NT2/D1 (cell line): ENCODE results near the gene BPGM.

Source experiments
- SUZ12 ChIP-seq: IDR thresholded peaks from 2 replicates; pipeline ENCODE4 v1.6.1; 2011; ENCODE audit not compliant: insufficient read length, insufficient read depth; ENCODE audit errors: extremely low read depth
- YY1 ChIP-seq: IDR thresholded peaks from 2 replicates; pipeline ENCODE4 v1.6.1; 2011; ENCODE audit not compliant: insufficient read length, insufficient read depth
- ZNF274 ChIP-seq: IDR thresholded peaks from 2 replicates; pipeline ENCODE4 v1.6.1; 2011; ENCODE audit warnings: mild to moderate bottlenecking, low read depth, low read length

GRCh38 chr7:134660961-134661376, 14.3 kb downstream of the BPGM start:
- TF ChIP-seq YY1 (no peak), ZNF274 (no peak), SUZ12 (no peak)
